AG20443 (cell line): ENCODE data around the gene RAI1.
A peak's percentile ranks its signal among the peaks of the same experiment; 100 is the strongest.

Source experiments
- DNase-seq: peaks from one replicate; pipeline ENCODE4 v3.0.0; 2012; ENCODE audit warnings: low spot score, mixed read lengths

The RAI1 gene

GRCh38 chr17:17751489-17752088 is 70.3 kb downstream of the RAI1 start:
- DNase-seq: no peak

- DNase-seq: peak; percentile 99
These were observed 71.0 kb downstream of the RAI1 start for GRCh38 chr17:17752089-17752820.

GRCh38 chr17:17752821-17753321 is 71.6 kb downstream of the RAI1 start:
- DNase-seq: no peak

- DNase-seq: no peak
These were observed 73.7 kb downstream of the RAI1 start for GRCh38 chr17:17754719-17755686.

- no peak for DNase-seq
These were observed 74.5 kb downstream of the RAI1 start for GRCh38 chr17:17755715-17756114.

- DNase-seq: no peak
These were observed 76.1 kb downstream of the RAI1 start for GRCh38 chr17:17757391-17757791.

- DNase-seq: no peak
These were observed 76.9 kb downstream of the RAI1 start for GRCh38 chr17:17757956-17758845.

- DNase-seq: no peak
These were observed 77.8 kb downstream of the RAI1 start for GRCh38 chr17:17758941-17759563.

GRCh38 chr17:17760350-17760749 is 79.1 kb downstream of the RAI1 start:
- no peak for DNase-seq

- no peak for DNase-seq
These were observed 79.8 kb downstream of the RAI1 start for GRCh38 chr17:17760872-17761550.

GRCh38 chr17:17761894-17762743 is 80.9 kb downstream of the RAI1 start:
- no peak for DNase-seq

- DNase-seq: no peak
These were observed 81.5 kb downstream of the RAI1 start for GRCh38 chr17:17762744-17763105.

- peak; percentile 52 for DNase-seq
These were observed 81.9 kb downstream of the RAI1 start for GRCh38 chr17:17763136-17763535.

- DNase-seq: no peak
These were observed 82.5 kb downstream of the RAI1 start for GRCh38 chr17:17763734-17764133.

GRCh38 chr17:17765359-17766076 is 84.3 kb downstream of the RAI1 start:
- DNase-seq: no peak

GRCh38 chr17:17766077-17766743 is 85.0 kb downstream of the RAI1 start:
- DNase-seq: no peak

- DNase-seq: no peak
These were observed 85.5 kb downstream of the RAI1 start for GRCh38 chr17:17766744-17767120.

- peak; percentile 39 for DNase-seq
These were observed 86.1 kb downstream of the RAI1 start for GRCh38 chr17:17767154-17767869.
